Breast epithelium (tissue), 3 donors: ENCODE results near the gene VAT1L.

Experiments used
- POLR2AphosphoS5 ChIP-seq, 3 donors: sonication (generic); formaldehyde crosslinking; IDR thresholded peaks; one replicate each; pipeline ENCODE4 v1.6.1; 2017; ENCODE audit warnings: antibody characterized with exemption in 3 of 3
- TF ChIP-seq, protein P1 (sequence below), 3 donors: fragments of 450-650 bp; IDR thresholded peaks; one replicate each; pipeline ENCODE4 v1.5.1; 2016 to 2017; ENCODE audit warnings: antibody characterized with exemption in 3 of 3, mild to moderate bottlenecking in 3 of 3, moderate library complexity in 3 of 3

DNA sequence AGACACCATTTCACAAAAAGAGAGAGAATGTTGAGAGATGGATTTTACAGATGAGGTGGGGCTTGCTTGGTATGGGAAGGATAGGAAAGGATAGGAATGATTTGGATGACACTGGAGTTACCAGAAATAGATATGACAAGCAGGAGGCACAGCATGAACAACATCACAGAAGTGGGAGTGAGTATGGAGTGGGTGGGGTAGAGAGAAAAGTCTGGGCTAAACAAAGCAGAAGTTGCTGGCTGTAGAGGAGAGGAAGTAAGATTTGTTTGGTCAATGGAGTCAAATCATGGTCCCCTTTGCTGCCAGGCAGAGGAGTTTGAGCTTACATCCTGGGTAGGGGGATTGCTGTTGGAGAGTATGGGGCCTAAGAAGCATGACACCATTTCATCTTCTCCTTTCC lies 101.7 kb downstream of the VAT1L start:
- no peak for TF ChIP-seq POLR2AphosphoS5 (IDR thresholded peaks at IDR 0.05)
- TF ChIP-seq, protein P1, sequence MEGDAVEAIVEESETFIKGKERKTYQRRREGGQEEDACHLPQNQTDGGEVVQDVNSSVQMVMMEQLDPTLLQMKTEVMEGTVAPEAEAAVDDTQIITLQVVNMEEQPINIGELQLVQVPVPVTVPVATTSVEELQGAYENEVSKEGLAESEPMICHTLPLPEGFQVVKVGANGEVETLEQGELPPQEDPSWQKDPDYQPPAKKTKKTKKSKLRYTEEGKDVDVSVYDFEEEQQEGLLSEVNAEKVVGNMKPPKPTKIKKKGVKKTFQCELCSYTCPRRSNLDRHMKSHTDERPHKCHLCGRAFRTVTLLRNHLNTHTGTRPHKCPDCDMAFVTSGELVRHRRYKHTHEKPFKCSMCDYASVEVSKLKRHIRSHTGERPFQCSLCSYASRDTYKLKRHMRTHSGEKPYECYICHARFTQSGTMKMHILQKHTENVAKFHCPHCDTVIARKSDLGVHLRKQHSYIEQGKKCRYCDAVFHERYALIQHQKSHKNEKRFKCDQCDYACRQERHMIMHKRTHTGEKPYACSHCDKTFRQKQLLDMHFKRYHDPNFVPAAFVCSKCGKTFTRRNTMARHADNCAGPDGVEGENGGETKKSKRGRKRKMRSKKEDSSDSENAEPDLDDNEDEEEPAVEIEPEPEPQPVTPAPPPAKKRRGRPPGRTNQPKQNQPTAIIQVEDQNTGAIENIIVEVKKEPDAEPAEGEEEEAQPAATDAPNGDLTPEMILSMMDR (IDR thresholded peaks at IDR 0.05) = no peak
